GM12891 (cell line): ENCODE results near the gene COP1.

Experiments used
- POLR2A ChIP-seq: IDR thresholded peaks from 2 replicates; pipeline ENCODE4 v1.6.1; 2011; ENCODE audit warnings: low read depth, low read length, control low read depth
- POLR2AphosphoS5 ChIP-seq: IDR thresholded peaks from 2 replicates; pipeline ENCODE4 v1.6.1; 2011; ENCODE audit warnings: low read depth, low read length, control low read depth
- TAF1 ChIP-seq: IDR thresholded peaks from 2 replicates; pipeline ENCODE4 v1.6.1; 2011; ENCODE audit warnings: low read depth, low read length, control low read depth

- TF ChIP-seq TAF1 (no peak), POLR2A (no peak), POLR2AphosphoS5 (no peak)
These were observed 189.4 kb downstream of the COP1 start for GRCh38 chr1:176017722-176018121.
